HEK293T (cell line): ENCODE results near the gene ADAP1.

Experiments used
- CTCF ChIA-PET: fragments of 350-600 bp; formaldehyde crosslinking; extraction: SDS; loops from one replicate; lab custom pipeline; 2021; ENCODE audit warnings: antibody characterized with exemption, inconsistent platforms; lab: Yijun Ruan, JAX
- POLR2A ChIA-PET: fragments of 350-600 bp; formaldehyde crosslinking; extraction: SDS; loops from one replicate; lab custom pipeline; 2020; ENCODE audit warnings: antibody characterized with exemption, inconsistent platforms; lab: Yijun Ruan, JAX
- DNase-seq: peaks from one replicate; pipeline ENCODE4 v3.0.0; 2012; ENCODE audit warnings: mixed read lengths; ENCODE audit errors: extremely low spot score
- ARNT ChIP-seq: fragments of 450-650 bp; IDR thresholded peaks from 2 replicates; pipeline ENCODE4 v1.6.1; 2017; ENCODE audit warnings: mild to moderate bottlenecking
- BHLHE40 ChIP-seq: fragments of 450-650 bp; IDR thresholded peaks from 2 replicates; pipeline ENCODE4 v1.6.1; 2016; ENCODE audit warnings: mild to moderate bottlenecking, moderate library complexity, borderline replicate concordance
- CTBP1 ChIP-seq: fragments of 450-650 bp; IDR thresholded peaks from 2 replicates; pipeline ENCODE4 v1.6.1; 2016; ENCODE audit warnings: borderline replicate concordance
- ELF4 ChIP-seq: fragments of 450-650 bp; IDR thresholded peaks from 2 replicates; pipeline ENCODE4 v1.6.1; 2017; ENCODE audit warnings: antibody characterized with exemption
- FOXA1 ChIP-seq: fragments of 450-650 bp; IDR thresholded peaks from 2 replicates; pipeline ENCODE4 v1.6.1; 2016; ENCODE audit warnings: mild to moderate bottlenecking
- FOXK2 ChIP-seq: fragments of 450-650 bp; IDR thresholded peaks from 2 replicates; pipeline ENCODE4 v1.6.1; 2016; ENCODE audit warnings: mild to moderate bottlenecking
- FOXM1 ChIP-seq: fragments of 450-650 bp; IDR thresholded peaks from 2 replicates; pipeline ENCODE4 v1.6.1; 2017; ENCODE audit warnings: mild to moderate bottlenecking, borderline replicate concordance
- HDGF ChIP-seq: fragments of 450-650 bp; IDR thresholded peaks from 2 replicates; pipeline ENCODE4 v1.6.1; 2017; ENCODE audit warnings: antibody characterized with exemption, borderline replicate concordance
- L3MBTL2 ChIP-seq: fragments of 450-650 bp; conservative IDR thresholded peaks from 2 replicates; pipeline ENCODE4 v1.6.1; 2016; ENCODE audit warnings: mild to moderate bottlenecking
- LEF1 ChIP-seq: fragments of 450-650 bp; IDR thresholded peaks from 2 replicates; pipeline ENCODE4 v1.6.1; 2017; ENCODE audit warnings: mild to moderate bottlenecking, borderline replicate concordance
- NFRKB ChIP-seq: fragments of 450-650 bp; IDR thresholded peaks from 2 replicates; pipeline ENCODE4 v1.6.1; 2016; ENCODE audit warnings: mild to moderate bottlenecking, moderate library complexity
- PKNOX1 ChIP-seq: fragments of 450-650 bp; IDR thresholded peaks from 2 replicates; pipeline ENCODE4 v1.6.1; 2016
- SP1 ChIP-seq: fragments of 450-650 bp; IDR thresholded peaks from 2 replicates; pipeline ENCODE4 v1.6.1; 2017
- SUZ12 ChIP-seq: fragments of 450-650 bp; IDR thresholded peaks from 2 replicates; pipeline ENCODE4 v1.6.1; 2016; ENCODE audit warnings: mild to moderate bottlenecking
- TARDBP ChIP-seq: fragments of 450-650 bp; IDR thresholded peaks from 2 replicates; pipeline ENCODE4 v1.6.1; 2016
- ZNF384 ChIP-seq: fragments of 450-650 bp; IDR thresholded peaks from 2 replicates; pipeline ENCODE4 v1.6.1; 2016

Gene ADAP1

GRCh38 chr7:900331-901040, 54.0 kb downstream of the ADAP1 start:
- no peak for DNase-seq
- CTCF ChIA-PET, result no interaction called here
- TF ChIP-seq PKNOX1 (no peak), ELF4 (no peak), TARDBP (no peak), FOXK2 (no peak), L3MBTL2 (no peak), SP1 (no peak), ARNT (no peak), CTBP1 (no peak)
- POLR2A ChIA-PET, result no interaction called here

GRCh38 chr7:899806-900205, 54.7 kb downstream of the ADAP1 start:
- TF ChIP-seq ZNF384 (no peak), HDGF (no peak), CTBP1 (no peak), FOXM1 (no peak)
- ChIA-PET CTCF (no interaction called here), POLR2A (no interaction called here)
- no peak for DNase-seq

GRCh38 chr7:898855-899681, 55.4 kb downstream of the ADAP1 start:
- CTCF ChIA-PET, result no interaction called here
- no peak for DNase-seq
- POLR2A ChIA-PET, result no interaction called here

GRCh38 chr7:898460-898854, 56.0 kb downstream of the ADAP1 start:
- POLR2A ChIA-PET, result no interaction called here
- TF ChIP-seq ZNF384 (no peak), FOXK2 (no peak), ELF4 (no peak), NFRKB (no peak), SUZ12 (no peak), HDGF (no peak), BHLHE40 (no peak), CTBP1 (no peak), L3MBTL2 (no peak), FOXA1 (no peak), ARNT (no peak), LEF1 (no peak), SP1 (no peak), PKNOX1 (no peak), FOXM1 (no peak), TARDBP (no peak)
- DNase-seq, result no peak
- CTCF ChIA-PET, result no interaction called here

More at GRCh38 chr7:898855-899681, 55.4 kb downstream of the ADAP1 start:
- TF ChIP-seq ELF4, result no peak
- no peak for TF ChIP-seq ARNT
- TF ChIP-seq TARDBP, result no peak
- no peak for TF ChIP-seq NFRKB
- no peak for TF ChIP-seq FOXK2
- no peak for TF ChIP-seq SP1
- TF ChIP-seq ZNF384, result no peak
- TF ChIP-seq BHLHE40, result no peak
- TF ChIP-seq PKNOX1, result no peak
- no peak for TF ChIP-seq L3MBTL2
- TF ChIP-seq FOXA1, result no peak
- TF ChIP-seq FOXM1, result no peak
- TF ChIP-seq SUZ12, result no peak
- no peak for TF ChIP-seq HDGF

GRCh38 chr7:897771-898376, 56.6 kb downstream of the ADAP1 start:
- ChIA-PET POLR2A (no interaction called here), CTCF (no interaction called here)
- DNase-seq, result no peak
- TF ChIP-seq ELF4 (no peak), ZNF384 (no peak), CTBP1 (no peak), HDGF (no peak), LEF1 (no peak), SUZ12 (no peak), FOXM1 (no peak), PKNOX1 (no peak), BHLHE40 (no peak), NFRKB (no peak), FOXA1 (no peak), FOXK2 (no peak), SP1 (no peak)
